ENCODE measurements around the gene PDGFRB. TPM values are rescaled to one million over a fixed set of nuclear protein-coding genes. Genes with fewer than 3 reads are reported as not detected.

The PDGFRB gene
- total and polyA plus RNA-seq, 9 of the 15 experiments (the other 6 are each of a cell fraction or from before 2014, with no cell fraction given) = 0.01 to 1.5 (median 0.09) TPM; not detected in 3

DNA sequence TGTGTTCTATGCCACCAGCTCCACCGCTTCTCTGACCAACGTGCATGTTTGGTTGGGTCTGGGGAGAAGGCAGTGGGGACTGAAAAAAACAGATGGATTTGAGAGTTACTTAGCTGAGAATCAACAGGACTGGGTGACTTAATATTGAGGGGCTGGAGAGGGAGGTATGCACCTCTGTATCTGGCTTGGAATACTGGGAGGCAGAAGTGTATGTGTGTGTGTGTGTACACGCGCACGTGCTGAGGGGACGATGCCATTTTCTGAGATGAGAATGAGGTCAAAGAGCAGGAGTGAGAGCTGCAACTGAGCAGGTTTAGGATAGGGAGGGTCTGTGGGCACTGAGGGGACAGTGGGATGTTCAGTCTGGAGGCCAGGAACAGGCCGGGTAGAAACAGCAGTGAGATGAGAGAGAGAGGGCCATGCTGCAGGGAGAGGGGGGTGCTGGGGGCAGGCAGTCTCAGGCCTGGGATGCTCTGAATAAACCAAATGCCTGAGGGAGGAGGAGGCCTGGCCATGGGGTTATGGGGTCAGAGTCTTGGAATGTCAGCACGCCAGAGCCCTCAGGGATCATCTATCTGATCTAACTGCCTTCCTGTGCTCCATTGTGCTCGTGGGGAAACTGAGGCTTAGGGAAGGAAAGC, 14.0 kb downstream of the PDGFRB start:
- H4K20me1 ChIP-seq (replicated peaks; ENCODE audit: control insufficient read depth, insufficient read depth, low read length) = no peaks in the 10 kb centered on the region
- H3K4me2 ChIP-seq (ENCODE audit: insufficient read depth, low read length) = peak overlapping the region; percentile 30; the same call in 1 of the 2 replicates
- H3K9ac ChIP-seq (ENCODE audit: insufficient read depth in 1 of 2, low read depth in 2 of 2, low read length in 2 of 2) = peak overlapping the region in 1 of 2 experiments; percentile 72; a peak in 1 of 4 replicates
- no TSS peak for BruUV-seq (replicated peaks)
- peak overlapping the region; percentile 78 for H2AFZ ChIP-seq (ENCODE audit: low read depth, low read length)
- peaks cover 30 to 40% of the 10 kb centered on the region in 2 experiments for H3K4me1 ChIP-seq (replicated peaks in 1 of 2; ENCODE audit: control insufficient read depth in 2 of 2, insufficient read depth in 2 of 2, low read length in 2 of 2)
- no peak for DNase-seq (ENCODE audit: extremely low read depth in 1 of 4, low spot score in 3 of 4)
- H3K79me2 ChIP-seq (ENCODE audit: control insufficient read depth, insufficient read depth, low read length) = no peaks in the 10 kb centered on the region
- peaks cover 0 to 8% of the 10 kb centered on the region in 2 experiments; a peak in 1 of 5 replicates for H3K27me3 ChIP-seq (ENCODE audit: control insufficient read depth in 2 of 2, insufficient read depth in 2 of 2, low read length in 2 of 2)
- H3K9me3 ChIP-seq (replicated peaks; ENCODE audit: control insufficient read depth, insufficient read depth, low read depth, low read length) = no peaks in the 10 kb centered on the region
- in situ Hi-C loops (cut with MboI) (no loop called here), intact Hi-C loops (cut with micrococcal nuclease) (no loop called here)
- POLR2A ChIA-PET = interaction anchor here (0.6 kb wide), 1 partner anchor 32 kb away, joined by 3 read pairs; no protein-coding TSS in a partner anchor
- no peaks in the 10 kb centered on the region for H3K36me3 ChIP-seq (ENCODE audit: control insufficient read depth, insufficient read depth, low read length)
- 65% methylated on average over 8 of the region's 9 CpGs for WGBS (ENCODE audit: insufficient coverage, low coverage, missing lambda C conversion rate)
- H3K27ac ChIP-seq (ENCODE audit: extremely low read depth, low read depth, low read length) = no peak overlapping the region; the same call in 2 of the 3 replicates
- H3K9me1 ChIP-seq (ENCODE audit: control insufficient read depth, insufficient read depth, low read length) = no peaks in the 10 kb centered on the region
- no peak for FAIRE-seq
- H3K4me3 ChIP-seq = no peak overlapping the region
- TF ChIP-seq NCOA1 (IDR thresholded peaks at IDR 0.05; ENCODE audit: low read depth) = no peak
- CTCF ChIA-PET (ENCODE audit: low intra/inter-chr PET ratio) = no interaction called here
- ATAC-seq = no peak

DNA sequence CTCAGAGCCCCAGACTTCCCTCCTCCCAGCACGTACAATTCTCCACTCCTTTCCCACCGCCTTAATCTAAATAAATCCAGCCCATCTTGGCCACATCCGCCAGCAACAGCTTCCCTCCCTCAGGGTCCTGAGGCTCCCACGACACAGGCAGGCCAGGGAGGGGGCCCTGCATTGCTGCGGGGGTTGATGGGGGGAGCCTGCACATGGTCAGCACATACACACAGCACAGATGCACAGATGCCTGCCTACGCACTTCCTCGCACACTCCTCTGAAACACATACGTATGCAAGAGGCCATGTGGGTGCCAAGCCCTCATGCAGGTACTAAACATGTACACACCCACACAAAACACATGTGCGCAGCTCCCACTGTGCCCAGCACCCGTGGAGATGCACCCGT, 14.8 kb downstream of the PDGFRB start:
- H3K4me1 ChIP-seq (replicated peaks in 1 of 2; ENCODE audit: control insufficient read depth in 2 of 2, insufficient read depth in 2 of 2, low read length in 2 of 2) = peaks cover 30 to 40% of the 10 kb centered on the region in 2 experiments
- ChIA-PET CTCF (ENCODE audit: low intra/inter-chr PET ratio) (interaction anchor here (0.5 kb wide), 1 partner anchor 71 kb away, joined by 3 read pairs; no protein-coding TSS in a partner anchor), POLR2A (no interaction called here)
- ATAC-seq (no peak), DNase-seq (ENCODE audit: extremely low read depth in 1 of 4, low spot score in 3 of 4) (no peak), FAIRE-seq (no peak)
- no peaks in the 10 kb centered on the region for H3K9me3 ChIP-seq (replicated peaks; ENCODE audit: control insufficient read depth, insufficient read depth, low read depth, low read length)
- in situ Hi-C loops (cut with MboI) (no loop called here), intact Hi-C loops (cut with micrococcal nuclease) (no loop called here)
- H3K4me2 ChIP-seq (ENCODE audit: insufficient read depth, low read length) = no peak overlapping the region
- no peak for TF ChIP-seq BCL6 (CRISPR knock-in tag; IDR thresholded peaks at IDR 0.05)
- TF ChIP-seq, protein P1, sequence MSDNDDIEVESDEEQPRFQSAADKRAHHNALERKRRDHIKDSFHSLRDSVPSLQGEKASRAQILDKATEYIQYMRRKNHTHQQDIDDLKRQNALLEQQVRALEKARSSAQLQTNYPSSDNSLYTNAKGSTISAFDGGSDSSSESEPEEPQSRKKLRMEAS (CRISPR knock-in tag; IDR thresholded peaks at IDR 0.05) = 0 out of 2 replicates have a peak, but pooled peaks have one; percentile 45
- H3K9ac ChIP-seq (ENCODE audit: insufficient read depth in 1 of 2, low read depth in 2 of 2, low read length in 2 of 2) = no peak overlapping the region
- no TSS peak for BruUV-seq (replicated peaks)
- no peaks in the 10 kb centered on the region for H3K9me1 ChIP-seq (ENCODE audit: control insufficient read depth, insufficient read depth, low read length)
- H2AFZ ChIP-seq (ENCODE audit: low read depth, low read length) = no peak overlapping the region
- H3K27ac ChIP-seq (ENCODE audit: extremely low read depth, low read depth, low read length) = no peak overlapping the region
- H4K20me1 ChIP-seq (replicated peaks; ENCODE audit: control insufficient read depth, insufficient read depth, low read length) = no peaks in the 10 kb centered on the region
- H3K27me3 ChIP-seq (ENCODE audit: control insufficient read depth in 2 of 2, insufficient read depth in 2 of 2, low read length in 2 of 2) = peaks cover 0 to 16% of the 10 kb centered on the region in 2 experiments; a peak in 2 of 5 replicates
- WGBS (ENCODE audit: insufficient coverage, low coverage, missing lambda C conversion rate) = 42% methylated on average over 11 of the region's 11 CpGs
- no peaks in the 10 kb centered on the region for H3K79me2 ChIP-seq (ENCODE audit: control insufficient read depth, insufficient read depth, low read length)
- no peaks in the 10 kb centered on the region for H3K36me3 ChIP-seq (ENCODE audit: control insufficient read depth, insufficient read depth, low read length)
- H3K4me3 ChIP-seq = no peak overlapping the region
